Measurements from ENCODE around the gene TMPRSS7.

The TMPRSS7 gene

DNA sequence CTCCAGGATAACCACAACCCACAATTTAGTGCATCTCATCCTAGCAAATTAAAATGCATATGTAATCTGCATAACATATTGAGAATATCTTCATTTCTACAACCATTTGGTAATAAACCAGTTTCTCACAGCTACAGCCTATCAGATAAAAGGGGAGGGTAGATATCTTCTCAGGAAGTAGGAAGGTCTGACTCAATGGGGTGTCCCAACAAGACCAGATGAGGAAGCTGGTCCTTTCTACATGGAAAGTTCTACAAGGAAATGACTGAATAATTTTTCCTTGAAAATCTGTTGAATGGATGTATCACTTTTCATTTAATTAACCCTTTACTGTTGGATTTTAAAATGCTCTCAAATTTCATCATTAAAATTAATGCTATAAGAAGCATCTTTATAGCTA is 17.4 kb upstream of the TMPRSS7 start:
- TF ChIP-seq EZH2 (IDR thresholded peaks at IDR 0.05; ENCODE audit: borderline replicate concordance, low read depth, low read length, severe bottlenecking): no peak
- TF ChIP-seq, protein P1, sequence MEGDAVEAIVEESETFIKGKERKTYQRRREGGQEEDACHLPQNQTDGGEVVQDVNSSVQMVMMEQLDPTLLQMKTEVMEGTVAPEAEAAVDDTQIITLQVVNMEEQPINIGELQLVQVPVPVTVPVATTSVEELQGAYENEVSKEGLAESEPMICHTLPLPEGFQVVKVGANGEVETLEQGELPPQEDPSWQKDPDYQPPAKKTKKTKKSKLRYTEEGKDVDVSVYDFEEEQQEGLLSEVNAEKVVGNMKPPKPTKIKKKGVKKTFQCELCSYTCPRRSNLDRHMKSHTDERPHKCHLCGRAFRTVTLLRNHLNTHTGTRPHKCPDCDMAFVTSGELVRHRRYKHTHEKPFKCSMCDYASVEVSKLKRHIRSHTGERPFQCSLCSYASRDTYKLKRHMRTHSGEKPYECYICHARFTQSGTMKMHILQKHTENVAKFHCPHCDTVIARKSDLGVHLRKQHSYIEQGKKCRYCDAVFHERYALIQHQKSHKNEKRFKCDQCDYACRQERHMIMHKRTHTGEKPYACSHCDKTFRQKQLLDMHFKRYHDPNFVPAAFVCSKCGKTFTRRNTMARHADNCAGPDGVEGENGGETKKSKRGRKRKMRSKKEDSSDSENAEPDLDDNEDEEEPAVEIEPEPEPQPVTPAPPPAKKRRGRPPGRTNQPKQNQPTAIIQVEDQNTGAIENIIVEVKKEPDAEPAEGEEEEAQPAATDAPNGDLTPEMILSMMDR (IDR thresholded peaks at IDR 0.05; ENCODE audit: borderline replicate concordance, extremely low read depth, low read length, poor library complexity, severe bottlenecking): no peak
- H4K20me1 ChIP-seq (ENCODE audit: insufficient read depth, low read length): no peaks in the 10 kb centered on the region
- no peak for ATAC-seq (ENCODE audit: insufficient read depth, low read depth)
- no peaks in the 10 kb centered on the region for H3K9me3 ChIP-seq (ENCODE audit: insufficient read depth, low read length, severe bottlenecking)
- no peak overlapping the region for H2AFZ ChIP-seq (ENCODE audit: low read depth, low read length)
- H3K36me3 ChIP-seq (ENCODE audit: insufficient read depth, low read length): no peaks in the 10 kb centered on the region
- H3K27me3 ChIP-seq (ENCODE audit: insufficient read depth, low read length, poor library complexity): no peaks in the 10 kb centered on the region
- no peak overlapping the region for H3K27ac ChIP-seq (ENCODE audit: low read length)
- no peak overlapping the region for H3K9ac ChIP-seq (ENCODE audit: low read depth, low read length)
- H3K4me3 ChIP-seq (ENCODE audit: low read depth in 1 of 2, low read length in 2 of 2): no peak overlapping the region
- no peaks in the 10 kb centered on the region for H3K4me1 ChIP-seq (ENCODE audit: insufficient read depth, low read length)
- H3K79me2 ChIP-seq (ENCODE audit: insufficient read depth, low read length): no peaks in the 10 kb centered on the region
- H3K4me2 ChIP-seq (ENCODE audit: insufficient read depth, low read length): no peak overlapping the region
- DNase-seq: no peak

- Histone ChIP-seq H2AFZ (ENCODE audit: low read depth, low read length) (no peak overlapping the region), H3K4me1 (ENCODE audit: insufficient read depth, low read length) (no peaks in the 10 kb centered on the region), H3K27me3 (ENCODE audit: insufficient read depth, low read length, poor library complexity) (no peaks in the 10 kb centered on the region), H3K36me3 (ENCODE audit: insufficient read depth, low read length) (no peaks in the 10 kb centered on the region), H3K9me3 (ENCODE audit: insufficient read depth, low read length, severe bottlenecking) (no peaks in the 10 kb centered on the region), H3K4me3 (ENCODE audit: low read depth in 1 of 2, low read length in 2 of 2) (no peak overlapping the region), H3K9ac (ENCODE audit: low read depth, low read length) (no peak overlapping the region), H4K20me1 (ENCODE audit: insufficient read depth, low read length) (no peaks in the 10 kb centered on the region), H3K27ac (ENCODE audit: low read length) (no peak overlapping the region), H3K4me2 (ENCODE audit: insufficient read depth, low read length) (no peak overlapping the region), H3K79me2 (ENCODE audit: insufficient read depth, low read length) (no peaks in the 10 kb centered on the region)
- ATAC-seq (ENCODE audit: insufficient read depth, low read depth) (no peak), DNase-seq (no peak)
- TF ChIP-seq, protein P1 (IDR thresholded peaks at IDR 0.05; ENCODE audit: borderline replicate concordance, extremely low read depth, low read length, poor library complexity, severe bottlenecking): no peak
- no peak for TF ChIP-seq EZH2 (IDR thresholded peaks at IDR 0.05; ENCODE audit: borderline replicate concordance, low read depth, low read length, severe bottlenecking)
These were observed 15.8 kb upstream of the TMPRSS7 start for GRCh38 chr3:112018712-112019111.

GRCh38 chr3:112019716-112020115 is 14.8 kb upstream of the TMPRSS7 start:
- Histone ChIP-seq H3K79me2 (ENCODE audit: insufficient read depth, low read length) (no peaks in the 10 kb centered on the region), H3K4me1 (ENCODE audit: insufficient read depth, low read length) (no peaks in the 10 kb centered on the region), H2AFZ (ENCODE audit: low read depth, low read length) (no peak overlapping the region), H3K36me3 (ENCODE audit: insufficient read depth, low read length) (no peaks in the 10 kb centered on the region), H3K4me2 (ENCODE audit: insufficient read depth, low read length) (no peak overlapping the region), H4K20me1 (ENCODE audit: insufficient read depth, low read length) (no peaks in the 10 kb centered on the region), H3K9me3 (ENCODE audit: insufficient read depth, low read length, severe bottlenecking) (no peaks in the 10 kb centered on the region), H3K27ac (ENCODE audit: low read length) (no peak overlapping the region), H3K4me3 (ENCODE audit: low read depth in 1 of 2, low read length in 2 of 2) (no peak overlapping the region), H3K9ac (ENCODE audit: low read depth, low read length) (no peak overlapping the region), H3K27me3 (ENCODE audit: insufficient read depth, low read length, poor library complexity) (no peaks in the 10 kb centered on the region)
- ATAC-seq (ENCODE audit: insufficient read depth, low read depth) (no peak), DNase-seq (no peak)
- TF ChIP-seq EZH2 (IDR thresholded peaks at IDR 0.05; ENCODE audit: borderline replicate concordance, low read depth, low read length, severe bottlenecking): no peak
- TF ChIP-seq, protein P1 (IDR thresholded peaks at IDR 0.05; ENCODE audit: borderline replicate concordance, extremely low read depth, low read length, poor library complexity, severe bottlenecking): no peak

DNA sequence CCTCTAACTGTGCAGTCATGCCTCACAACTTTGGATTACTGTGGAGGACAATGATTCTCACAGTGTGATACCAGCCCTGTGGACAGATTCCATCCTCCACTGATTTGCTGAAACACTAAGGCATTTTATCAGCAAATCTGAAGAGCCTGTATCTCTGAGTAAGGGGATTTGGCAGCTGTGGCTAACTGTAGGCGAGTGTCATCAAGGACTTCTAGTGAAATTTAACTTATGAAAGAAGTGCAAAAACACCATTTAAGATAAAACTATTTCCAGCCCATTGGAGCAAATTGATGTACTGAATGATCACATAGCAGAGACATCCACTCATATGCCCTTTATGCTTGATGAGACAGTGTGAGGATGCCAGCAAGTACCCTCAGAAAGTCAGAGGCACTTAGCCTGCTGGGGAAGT is 13.9 kb upstream of the TMPRSS7 start:
- TF ChIP-seq EZH2 (IDR thresholded peaks at IDR 0.05; ENCODE audit: borderline replicate concordance, low read depth, low read length, severe bottlenecking): no peak
- TF ChIP-seq, protein P1 (IDR thresholded peaks at IDR 0.05; ENCODE audit: borderline replicate concordance, extremely low read depth, low read length, poor library complexity, severe bottlenecking): no peak
- Histone ChIP-seq H3K79me2 (ENCODE audit: insufficient read depth, low read length) (no peaks in the 10 kb centered on the region), H3K4me1 (ENCODE audit: insufficient read depth, low read length) (no peaks in the 10 kb centered on the region), H3K4me2 (ENCODE audit: insufficient read depth, low read length) (no peak overlapping the region), H2AFZ (ENCODE audit: low read depth, low read length) (no peak overlapping the region), H3K36me3 (ENCODE audit: insufficient read depth, low read length) (no peaks in the 10 kb centered on the region), H3K27ac (ENCODE audit: low read length) (no peak overlapping the region), H3K9ac (ENCODE audit: low read depth, low read length) (no peak overlapping the region), H4K20me1 (ENCODE audit: insufficient read depth, low read length) (no peaks in the 10 kb centered on the region), H3K9me3 (ENCODE audit: insufficient read depth, low read length, severe bottlenecking) (no peaks in the 10 kb centered on the region), H3K4me3 (ENCODE audit: low read depth in 1 of 2, low read length in 2 of 2) (no peak overlapping the region), H3K27me3 (ENCODE audit: insufficient read depth, low read length, poor library complexity) (no peaks in the 10 kb centered on the region)
- ATAC-seq (ENCODE audit: insufficient read depth, low read depth) (no peak), DNase-seq (no peak)

All from DND-41 (cell line).